Measurements from ENCODE around the gene SCUBE2. TPM values are rescaled to one million over a fixed set of nuclear protein-coding genes. Genes with fewer than 3 reads are reported as not detected.
A peak's percentile ranks its signal among the peaks of the same experiment; 100 is the strongest.
"Not testable (repeated sequence)": the region's sequence is repeated elsewhere in the genome, so short reads cannot be mapped to it uniquely, and the experiment has no call there.

Gene SCUBE2
- polyA plus RNA-seq, 2 of the 4 experiments (the other 2 are of a cell fraction) = 0.49 to 0.63 TPM

GRCh38 chr11:9097186-9097943 is 6.0 kb upstream of the SCUBE2 start:
- H3K4me3 ChIP-seq; DNase-seq (ENCODE audit: low read depth in 1 of 2, low spot score in 1 of 2); H3K4me2 ChIP-seq; ATAC-seq; POLR2A ChIA-PET; H3K9me3 ChIP-seq; H3K4me1 ChIP-seq; FAIRE-seq; H3K27ac ChIP-seq; CTCF ChIA-PET: not testable (repeated sequence)
- WGBS (ENCODE audit: missing lambda C conversion rate) = 75% methylated on average over 23 of the region's 23 CpGs

DNA sequence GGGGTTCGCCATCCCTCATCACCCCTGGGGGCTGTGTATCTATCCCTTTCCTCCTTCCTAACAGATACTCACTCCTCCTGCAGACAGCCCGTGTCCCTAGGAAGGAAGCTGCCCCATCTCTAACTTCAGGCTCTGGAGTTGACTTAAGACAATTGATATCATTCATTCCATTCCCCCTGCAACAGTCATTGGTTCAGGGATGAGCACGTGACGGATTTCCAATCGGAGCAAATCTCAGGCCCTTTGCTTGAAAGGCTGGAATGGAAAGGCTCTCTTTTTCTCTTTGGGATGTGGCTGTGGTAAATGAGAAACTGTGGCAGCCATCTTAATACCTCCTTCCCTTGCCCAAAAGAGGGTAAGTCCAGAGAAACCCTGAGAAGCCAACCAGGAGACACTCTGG is 5.0 kb upstream of the SCUBE2 start:
- ATAC-seq (no peak), FAIRE-seq (no peak), DNase-seq (ENCODE audit: low read depth in 1 of 2, low spot score in 1 of 2) (no peak)
- Histone ChIP-seq H3K9me3 (no peaks in the 10 kb centered on the region), H3K4me1 (0 out of 3 replicates have a peak, but pooled peaks cover 3% of the 10 kb centered on the region), H3K4me3 (no peak overlapping the region), H3K27ac (no peak overlapping the region), H3K4me2 (no peak overlapping the region)
- ChIA-PET POLR2A (interaction anchor here (0.6 kb wide), 1 partner anchor 16 kb away, joined by 3 read pairs; no protein-coding TSS in a partner anchor), CTCF (interaction anchor here (0.5 to 5.9 kb wide), 3 partner anchors 41 to 437 kb away, joined by 3 to 30 read pairs (median 3); no protein-coding TSS in a partner anchor)
- 78% methylated on average over 5 of the region's 5 CpGs for WGBS (ENCODE audit: missing lambda C conversion rate)
- TF ChIP-seq GATA3 (IDR thresholded peaks at IDR 0.05; ENCODE audit: borderline replicate concordance) = no peak
- TF ChIP-seq, protein P1, sequence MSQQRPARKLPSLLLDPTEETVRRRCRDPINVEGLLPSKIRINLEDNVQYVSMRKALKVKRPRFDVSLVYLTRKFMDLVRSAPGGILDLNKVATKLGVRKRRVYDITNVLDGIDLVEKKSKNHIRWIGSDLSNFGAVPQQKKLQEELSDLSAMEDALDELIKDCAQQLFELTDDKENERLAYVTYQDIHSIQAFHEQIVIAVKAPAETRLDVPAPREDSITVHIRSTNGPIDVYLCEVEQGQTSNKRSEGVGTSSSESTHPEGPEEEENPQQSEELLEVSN (IDR thresholded peaks at IDR 0.05; ENCODE audit: borderline replicate concordance, low read depth) = no peak
- no peak for TF ChIP-seq MYC (IDR thresholded peaks at IDR 0.05; ENCODE audit: borderline replicate concordance, low read length)
- TF ChIP-seq FOXS1 (CRISPR knock-in tag; IDR thresholded peaks at IDR 0.05) = no peak
- TF ChIP-seq MAFK (IDR thresholded peaks at IDR 0.05; ENCODE audit: partially characterized antibody) = no peak
- TF ChIP-seq ELK1 (IDR thresholded peaks at IDR 0.05; ENCODE audit: low read depth, low read length) = no peak
- no peak for TF ChIP-seq CEBPB (IDR thresholded peaks at IDR 0.05)
- TF ChIP-seq HES2 (IDR thresholded peaks at IDR 0.05) = no peak
- no peak for TF ChIP-seq EP300 (IDR thresholded peaks at IDR 0.05)
- no peak for TF ChIP-seq MAX (IDR thresholded peaks at IDR 0.05)
- no peak for TF ChIP-seq HOXA7 (CRISPR knock-in tag; IDR thresholded peaks at IDR 0.05)
- no peak for TF ChIP-seq HDAC2 (IDR thresholded peaks at IDR 0.05)
- TF ChIP-seq NPAS2 (CRISPR knock-in tag; IDR thresholded peaks at IDR 0.05; ENCODE audit: borderline replicate concordance) = no peak
- TF ChIP-seq HEYL (CRISPR knock-in tag; IDR thresholded peaks at IDR 0.05) = no peak
- no peak for TF ChIP-seq RCOR1 (IDR thresholded peaks at IDR 0.05; ENCODE audit: low read depth, low read length)
- TF ChIP-seq EHMT2 (IDR thresholded peaks at IDR 0.05; ENCODE audit: low read depth) = no peak
- TF ChIP-seq CHD4 (IDR thresholded peaks at IDR 0.05; ENCODE audit: borderline replicate concordance) = no peak
- no peak for TF ChIP-seq ZNF302 (CRISPR knock-in tag; IDR thresholded peaks at IDR 0.05)

DNA sequence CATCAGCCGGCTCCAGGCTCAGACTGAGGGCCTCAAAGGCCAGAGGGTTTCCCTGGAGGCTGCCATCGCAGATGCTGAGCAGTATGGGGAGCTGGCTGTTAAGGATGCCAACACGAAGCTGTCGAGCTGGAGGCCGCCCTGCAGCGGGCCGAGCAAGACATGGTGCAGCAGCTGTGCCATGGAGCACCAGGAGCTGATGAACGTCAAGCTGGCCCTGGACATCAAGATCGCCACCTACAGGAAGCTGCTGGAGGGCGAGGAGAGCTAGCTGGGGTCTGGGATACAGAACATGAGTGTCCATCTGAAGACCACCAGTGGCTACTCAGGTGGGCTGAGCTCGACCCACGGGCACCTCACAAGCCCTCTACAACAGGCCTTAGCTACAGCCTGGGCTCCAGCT is 4.0 kb upstream of the SCUBE2 start:
- Histone ChIP-seq H3K4me3 (no peak overlapping the region), H3K4me1 (0 out of 3 replicates have a peak, but pooled peaks cover 3% of the 10 kb centered on the region), H3K9me3 (no peaks in the 10 kb centered on the region), H3K4me2 (no peak overlapping the region), H3K27ac (no peak overlapping the region)
- WGBS (ENCODE audit: missing lambda C conversion rate) = 65% methylated on average over 12 of the region's 12 CpGs
- no peak for DNase-seq (ENCODE audit: low read depth in 1 of 2, low spot score in 1 of 2)
- ChIA-PET POLR2A (no interaction called here), CTCF (interaction anchor here (1.0 to 5.9 kb wide), 5 partner anchors 10 to 79 kb away, joined by 3 to 30 read pairs (median 6); no protein-coding TSS in a partner anchor)
- FAIRE-seq = no peak
- peak in 1 of 2 experiments; percentile 35; a peak in 1 of 6 replicates for ATAC-seq
- no peak for TF ChIP-seq PHF8 (IDR thresholded peaks at IDR 0.05; ENCODE audit: borderline replicate concordance, low read depth)
- TF ChIP-seq, protein P2, sequence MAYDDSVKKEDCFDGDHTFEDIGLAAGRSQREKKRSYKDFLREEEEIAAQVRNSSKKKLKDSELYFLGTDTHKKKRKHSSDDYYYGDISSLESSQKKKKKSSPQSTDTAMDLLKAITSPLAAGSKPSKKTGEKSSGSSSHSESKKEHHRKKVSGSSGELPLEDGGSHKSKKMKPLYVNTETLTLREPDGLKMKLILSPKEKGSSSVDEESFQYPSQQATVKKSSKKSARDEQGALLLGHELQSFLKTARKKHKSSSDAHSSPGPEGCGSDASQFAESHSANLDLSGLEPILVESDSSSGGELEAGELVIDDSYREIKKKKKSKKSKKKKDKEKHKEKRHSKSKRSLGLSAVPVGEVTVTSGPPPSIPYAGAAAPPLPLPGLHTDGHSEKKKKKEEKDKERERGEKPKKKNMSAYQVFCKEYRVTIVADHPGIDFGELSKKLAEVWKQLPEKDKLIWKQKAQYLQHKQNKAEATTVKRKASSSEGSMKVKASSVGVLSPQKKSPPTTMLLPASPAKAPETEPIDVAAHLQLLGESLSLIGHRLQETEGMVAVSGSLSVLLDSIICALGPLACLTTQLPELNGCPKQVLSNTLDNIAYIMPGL (CRISPR knock-in tag; IDR thresholded peaks at IDR 0.05; ENCODE audit: borderline replicate concordance) = no peak
- TF ChIP-seq ESRRA (IDR thresholded peaks at IDR 0.05; ENCODE audit: borderline replicate concordance, low read length) = no peak
- TF ChIP-seq, protein P3, sequence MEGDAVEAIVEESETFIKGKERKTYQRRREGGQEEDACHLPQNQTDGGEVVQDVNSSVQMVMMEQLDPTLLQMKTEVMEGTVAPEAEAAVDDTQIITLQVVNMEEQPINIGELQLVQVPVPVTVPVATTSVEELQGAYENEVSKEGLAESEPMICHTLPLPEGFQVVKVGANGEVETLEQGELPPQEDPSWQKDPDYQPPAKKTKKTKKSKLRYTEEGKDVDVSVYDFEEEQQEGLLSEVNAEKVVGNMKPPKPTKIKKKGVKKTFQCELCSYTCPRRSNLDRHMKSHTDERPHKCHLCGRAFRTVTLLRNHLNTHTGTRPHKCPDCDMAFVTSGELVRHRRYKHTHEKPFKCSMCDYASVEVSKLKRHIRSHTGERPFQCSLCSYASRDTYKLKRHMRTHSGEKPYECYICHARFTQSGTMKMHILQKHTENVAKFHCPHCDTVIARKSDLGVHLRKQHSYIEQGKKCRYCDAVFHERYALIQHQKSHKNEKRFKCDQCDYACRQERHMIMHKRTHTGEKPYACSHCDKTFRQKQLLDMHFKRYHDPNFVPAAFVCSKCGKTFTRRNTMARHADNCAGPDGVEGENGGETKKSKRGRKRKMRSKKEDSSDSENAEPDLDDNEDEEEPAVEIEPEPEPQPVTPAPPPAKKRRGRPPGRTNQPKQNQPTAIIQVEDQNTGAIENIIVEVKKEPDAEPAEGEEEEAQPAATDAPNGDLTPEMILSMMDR (IDR thresholded peaks at IDR 0.05) = 0 out of 3 replicates have a peak, but pooled peaks have one; percentile 11
- no peak for TF ChIP-seq EHF (CRISPR knock-in tag; IDR thresholded peaks at IDR 0.05)
- TF ChIP-seq FOSB (CRISPR knock-in tag; IDR thresholded peaks at IDR 0.05) = no peak
- TF ChIP-seq RAD21 (conservative IDR thresholded peaks at IDR 0.05 in 1 of 2, IDR thresholded peaks at IDR 0.05 in 1 of 2) = peak in 1 of 2 experiments; percentile 18; a peak in 1 of 5 replicates
- TF ChIP-seq, protein P4, sequence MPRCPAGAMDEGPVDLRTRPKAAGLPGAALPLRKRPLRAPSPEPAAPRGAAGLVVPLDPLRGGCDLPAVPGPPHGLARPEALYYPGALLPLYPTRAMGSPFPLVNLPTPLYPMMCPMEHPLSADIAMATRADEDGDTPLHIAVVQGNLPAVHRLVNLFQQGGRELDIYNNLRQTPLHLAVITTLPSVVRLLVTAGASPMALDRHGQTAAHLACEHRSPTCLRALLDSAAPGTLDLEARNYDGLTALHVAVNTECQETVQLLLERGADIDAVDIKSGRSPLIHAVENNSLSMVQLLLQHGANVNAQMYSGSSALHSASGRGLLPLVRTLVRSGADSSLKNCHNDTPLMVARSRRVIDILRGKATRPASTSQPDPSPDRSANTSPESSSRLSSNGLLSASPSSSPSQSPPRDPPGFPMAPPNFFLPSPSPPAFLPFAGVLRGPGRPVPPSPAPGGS (IDR thresholded peaks at IDR 0.05) = no peak

All from A549 (cell line).